Breast epithelium (tissue), 4 donors: Measurements from ENCODE around the gene DSPP. TPM values are rescaled to one million over a fixed set of nuclear protein-coding genes. Genes with fewer than 3 reads are reported as not detected.

ENCODE experiments used
- DNase-seq, 2 donors: peaks; one replicate each; pipeline ENCODE4 v3.0.0-alpha.2; 2019; ENCODE audit warnings: low spot score in 2 of 2
- H3K27ac ChIP-seq, 2 donors: fragments of 200-600 bp; sonication (generic) in 1 of 2; one replicate each; pipeline ENCODE4 v1.5.1; 2016 to 2019; ENCODE audit warnings: mild to moderate bottlenecking in 1 of 2
- H3K27me3 ChIP-seq, 2 donors: fragments of 200-600 bp; sonication (generic) in 1 of 2; one replicate each; pipeline versions ENCODE4 v1.5.1 to v1.6.0; 2017 to 2019; ENCODE audit warnings: control low read depth in 1 of 2, mild to moderate bottlenecking in 1 of 2
- H3K36me3 ChIP-seq: fragments of 200-600 bp; one replicate; pipeline ENCODE4 v1.5.1; 2019
- H3K4me1 ChIP-seq, 2 donors: fragments of 200-600 bp; sonication (generic); one replicate each; pipeline ENCODE4 v1.5.1; 2016 to 2019; ENCODE audit warnings: control low read depth in 1 of 2
- H3K4me3 ChIP-seq, 3 donors: fragments of 200-600 bp; sonication (generic); 1 replicate in 2 of 3; 2 replicates in 1 of 3; pipeline ENCODE4 v1.5.1; 2016 to 2019; ENCODE audit warnings: mild to moderate bottlenecking in 3 of 3, moderate library complexity in 2 of 3
- H3K9me3 ChIP-seq, 2 donors: fragments of 200-600 bp; sonication (generic) in 1 of 2; one replicate each; pipeline ENCODE4 v1.5.1; 2016 to 2019; ENCODE audit warnings: control low read depth in 1 of 2
- POLR2A ChIP-seq: fragments of 450-650 bp; IDR thresholded peaks from one replicate; pipeline ENCODE4 v1.6.1; 2016; ENCODE audit warnings: antibody characterized with exemption, mild to moderate bottlenecking, moderate library complexity
- POLR2AphosphoS5 ChIP-seq, 3 donors: sonication (generic); formaldehyde crosslinking; IDR thresholded peaks; one replicate each; pipeline ENCODE4 v1.6.1; 2017; ENCODE audit warnings: antibody characterized with exemption in 3 of 3
- intact Hi-C: fragments of 100-400 bp; cut with DNase I; formaldehyde crosslinking; loops from one replicate; pipeline ENCODE4 v1.15.1; 2023; ENCODE audit warnings: low total_unique reads
- total RNA-seq, 3 donors: library from RNA; depleted of rRNA; stranded (reverse); fragments of >200 nt; gene quantifications; one replicate each; pipeline ENCODE4 v1.1.0, GENCODE V29; 2016
- TF ChIP-seq, protein P1 (sequence below), 3 donors: fragments of 450-650 bp; IDR thresholded peaks; one replicate each; pipeline ENCODE4 v1.5.1; 2016 to 2017; ENCODE audit warnings: antibody characterized with exemption in 3 of 3, mild to moderate bottlenecking in 3 of 3, moderate library complexity in 3 of 3

DSPP gene
- total RNA-seq, 3 donors from 2014 or later: under 0.01 TPM; not detected in 2

- no peaks in the 10 kb centered on the region for H3K27me3 ChIP-seq
- intact Hi-C loops: no loop called here
- TF ChIP-seq POLR2AphosphoS5 (IDR thresholded peaks at IDR 0.05) (no peak), POLR2A (no peak)
- TF ChIP-seq, protein P1, sequence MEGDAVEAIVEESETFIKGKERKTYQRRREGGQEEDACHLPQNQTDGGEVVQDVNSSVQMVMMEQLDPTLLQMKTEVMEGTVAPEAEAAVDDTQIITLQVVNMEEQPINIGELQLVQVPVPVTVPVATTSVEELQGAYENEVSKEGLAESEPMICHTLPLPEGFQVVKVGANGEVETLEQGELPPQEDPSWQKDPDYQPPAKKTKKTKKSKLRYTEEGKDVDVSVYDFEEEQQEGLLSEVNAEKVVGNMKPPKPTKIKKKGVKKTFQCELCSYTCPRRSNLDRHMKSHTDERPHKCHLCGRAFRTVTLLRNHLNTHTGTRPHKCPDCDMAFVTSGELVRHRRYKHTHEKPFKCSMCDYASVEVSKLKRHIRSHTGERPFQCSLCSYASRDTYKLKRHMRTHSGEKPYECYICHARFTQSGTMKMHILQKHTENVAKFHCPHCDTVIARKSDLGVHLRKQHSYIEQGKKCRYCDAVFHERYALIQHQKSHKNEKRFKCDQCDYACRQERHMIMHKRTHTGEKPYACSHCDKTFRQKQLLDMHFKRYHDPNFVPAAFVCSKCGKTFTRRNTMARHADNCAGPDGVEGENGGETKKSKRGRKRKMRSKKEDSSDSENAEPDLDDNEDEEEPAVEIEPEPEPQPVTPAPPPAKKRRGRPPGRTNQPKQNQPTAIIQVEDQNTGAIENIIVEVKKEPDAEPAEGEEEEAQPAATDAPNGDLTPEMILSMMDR (IDR thresholded peaks at IDR 0.05): no peak
Measured at GRCh38 chr4:87579478-87579877, 28.9 kb upstream of the DSPP start.

GRCh38 chr4:87580057-87580456 lies 28.3 kb upstream of the DSPP start:
- no peaks in the 10 kb centered on the region for H3K4me1 ChIP-seq
- TF ChIP-seq, protein P1 (IDR thresholded peaks at IDR 0.05): no peak
- TF ChIP-seq POLR2AphosphoS5 (IDR thresholded peaks at IDR 0.05) (no peak), POLR2A (no peak)
- H3K27me3 ChIP-seq: no peaks in the 10 kb centered on the region
- H3K27ac ChIP-seq: no peak overlapping the region
- H3K9me3 ChIP-seq: no peaks in the 10 kb centered on the region
- no peaks in the 10 kb centered on the region for H3K36me3 ChIP-seq
- no peak overlapping the region for H3K4me3 ChIP-seq
- intact Hi-C loops: no loop called here
- no peak for DNase-seq

More at GRCh38 chr4:87579478-87579877, 28.9 kb upstream of the DSPP start:
- Histone ChIP-seq H3K4me3 (no peak overlapping the region), H3K4me1 (no peaks in the 10 kb centered on the region), H3K27ac (no peak overlapping the region), H3K36me3 (no peaks in the 10 kb centered on the region), H3K9me3 (no peaks in the 10 kb centered on the region)
- no peak for DNase-seq

DNA sequence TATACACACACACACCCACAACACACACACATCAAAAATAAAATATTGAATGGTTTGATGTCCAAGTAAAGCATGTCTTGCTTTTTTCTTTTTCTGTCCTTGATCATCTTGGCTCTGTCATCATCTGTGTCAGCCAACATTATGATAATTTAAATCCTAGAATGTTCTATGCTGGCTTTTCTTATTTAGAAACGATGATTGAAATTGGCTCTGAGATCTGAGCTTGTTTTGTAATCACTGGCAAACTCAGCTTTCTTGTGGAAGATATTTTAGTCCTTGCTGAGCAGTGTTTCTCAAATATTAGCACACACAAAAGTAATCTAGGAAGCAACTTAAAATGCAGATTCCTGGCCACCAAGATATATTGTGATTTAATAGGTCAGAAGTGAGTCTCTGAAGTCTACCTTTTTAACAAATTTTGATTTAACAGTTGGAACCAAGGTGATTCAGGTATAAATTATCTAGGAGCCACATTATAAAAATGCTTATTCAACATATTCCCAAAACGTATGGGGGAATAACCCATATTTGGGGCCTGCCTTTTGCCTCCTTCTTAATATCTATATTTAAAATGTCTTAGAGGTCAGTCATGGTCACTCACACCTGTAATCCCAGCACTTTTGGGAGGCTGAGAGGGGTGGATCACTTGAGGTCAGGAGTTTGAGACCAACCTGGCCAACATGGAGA lies 24.0 kb upstream of the DSPP start:
- H3K27me3 ChIP-seq: no peaks in the 10 kb centered on the region
- H3K27ac ChIP-seq: no peak overlapping the region
- no peaks in the 10 kb centered on the region for H3K9me3 ChIP-seq
- H3K4me1 ChIP-seq: no peaks in the 10 kb centered on the region
- H3K36me3 ChIP-seq: no peaks in the 10 kb centered on the region
- TF ChIP-seq, protein P1 (IDR thresholded peaks at IDR 0.05): no peak
- TF ChIP-seq POLR2A: no peak
- no peak for TF ChIP-seq POLR2AphosphoS5 (IDR thresholded peaks at IDR 0.05)
- DNase-seq: no peak
- H3K4me3 ChIP-seq: no peak overlapping the region
- intact Hi-C loops: no loop called here

DNA sequence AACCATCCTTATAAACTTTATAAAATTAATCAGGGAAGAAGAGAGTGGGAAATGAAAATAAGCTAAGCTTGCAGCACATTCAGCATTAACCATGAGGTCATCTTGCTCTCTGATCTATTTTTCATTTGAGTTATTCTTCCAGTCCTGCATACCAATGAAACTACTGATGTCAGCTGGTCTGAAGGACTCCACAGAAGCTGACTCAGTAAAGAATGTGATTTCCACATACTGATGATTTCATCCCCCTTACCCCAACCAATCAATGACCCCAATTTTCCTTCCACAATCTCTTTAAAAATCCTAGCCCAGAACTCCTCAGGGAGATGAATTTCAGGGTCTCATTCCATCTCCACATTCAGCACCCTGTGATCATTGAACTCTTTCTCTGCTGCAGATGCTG lies 18.8 kb upstream of the DSPP start:
- DNase-seq: no peak
- intact Hi-C loops: no loop called here
- Histone ChIP-seq H3K9me3 (no peaks in the 10 kb centered on the region), H3K36me3 (no peaks in the 10 kb centered on the region), H3K27ac (peak overlapping the region in 1 of 2 donors; percentile 58), H3K4me3 (no peak overlapping the region), H3K27me3 (no peaks in the 10 kb centered on the region), H3K4me1 (no peaks in the 10 kb centered on the region)
- TF ChIP-seq, protein P1 (IDR thresholded peaks at IDR 0.05): no peak
- TF ChIP-seq POLR2AphosphoS5 (IDR thresholded peaks at IDR 0.05) (peak in 1 of 3 donors; percentile 39), POLR2A (no peak)

DNA sequence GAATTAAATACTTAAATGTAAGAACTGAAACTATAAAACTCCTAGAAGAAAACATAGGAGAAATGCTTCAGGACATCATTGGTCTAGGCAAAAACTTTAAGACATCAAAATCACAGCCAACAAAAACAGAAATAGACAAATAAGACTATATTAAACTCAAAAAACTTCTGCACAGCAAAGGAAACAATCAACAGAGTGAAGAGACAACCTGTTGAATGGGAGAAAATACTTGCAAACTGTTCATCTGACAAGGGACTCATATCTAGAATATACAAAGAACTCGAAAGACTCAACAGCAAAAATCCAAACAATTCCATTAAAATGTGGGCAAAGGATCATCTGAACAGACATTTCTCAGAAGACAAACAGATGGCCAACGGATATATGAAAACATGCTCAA lies 16.2 kb upstream of the DSPP start:
- no peak for DNase-seq
- intact Hi-C loops: no loop called here
- no peak overlapping the region for H3K4me3 ChIP-seq
- H3K9me3 ChIP-seq: no peaks in the 10 kb centered on the region
- H3K4me1 ChIP-seq: no peaks in the 10 kb centered on the region
- H3K36me3 ChIP-seq: no peaks in the 10 kb centered on the region
- H3K27me3 ChIP-seq: no peaks in the 10 kb centered on the region
- H3K27ac ChIP-seq: no peak overlapping the region
- TF ChIP-seq POLR2A (no peak), POLR2AphosphoS5 (IDR thresholded peaks at IDR 0.05) (no peak)
- TF ChIP-seq, protein P1 (IDR thresholded peaks at IDR 0.05): no peak
